ENCODE results near the gene SCGB2B2.
"Not testable (repeated sequence)": the region's sequence is repeated elsewhere in the genome, so short reads cannot be mapped to it uniquely, and the experiment has no call there.

Gene SCGB2B2

GRCh38 chr19:34669305-34669704 is 7.7 kb downstream of the SCGB2B2 start:
- Histone ChIP-seq H3K4me2 (ENCODE audit: low read length) (no peak overlapping the region), H3K9me2 (ENCODE audit: low read depth, low read length) (no peaks in the 10 kb centered on the region), H3K27me3 (ENCODE audit: insufficient read depth, low read length) (no peaks in the 10 kb centered on the region), H3K36me3 (ENCODE audit: insufficient read depth, low read length) (no peaks in the 10 kb centered on the region), H3K9me3 (ENCODE audit: low read length) (no peaks in the 10 kb centered on the region), H3K79me2 (ENCODE audit: insufficient read depth, low read length) (no peaks in the 10 kb centered on the region), H4K20me1 (ENCODE audit: insufficient read depth, low read length) (no peaks in the 10 kb centered on the region), H3K27ac (ENCODE audit: low read depth, low read length, poor library complexity, severe bottlenecking) (no peak overlapping the region), H3K4me3 (ENCODE audit: low read depth, low read length, poor library complexity, severe bottlenecking) (no peak overlapping the region), H3K4me1 (ENCODE audit: insufficient read depth, low read length, severe bottlenecking) (peaks cover 5% of the 10 kb centered on the region), H2AFZ (ENCODE audit: low read length) (no peak overlapping the region), H3F3A (ENCODE audit: insufficient read depth, low read length) (no peaks in the 10 kb centered on the region), H3K9ac (ENCODE audit: low read length) (no peak overlapping the region)
- no peak for TF ChIP-seq EZH2 (IDR thresholded peaks at IDR 0.05; ENCODE audit: borderline replicate concordance, low read length)
- TF ChIP-seq, protein P1, sequence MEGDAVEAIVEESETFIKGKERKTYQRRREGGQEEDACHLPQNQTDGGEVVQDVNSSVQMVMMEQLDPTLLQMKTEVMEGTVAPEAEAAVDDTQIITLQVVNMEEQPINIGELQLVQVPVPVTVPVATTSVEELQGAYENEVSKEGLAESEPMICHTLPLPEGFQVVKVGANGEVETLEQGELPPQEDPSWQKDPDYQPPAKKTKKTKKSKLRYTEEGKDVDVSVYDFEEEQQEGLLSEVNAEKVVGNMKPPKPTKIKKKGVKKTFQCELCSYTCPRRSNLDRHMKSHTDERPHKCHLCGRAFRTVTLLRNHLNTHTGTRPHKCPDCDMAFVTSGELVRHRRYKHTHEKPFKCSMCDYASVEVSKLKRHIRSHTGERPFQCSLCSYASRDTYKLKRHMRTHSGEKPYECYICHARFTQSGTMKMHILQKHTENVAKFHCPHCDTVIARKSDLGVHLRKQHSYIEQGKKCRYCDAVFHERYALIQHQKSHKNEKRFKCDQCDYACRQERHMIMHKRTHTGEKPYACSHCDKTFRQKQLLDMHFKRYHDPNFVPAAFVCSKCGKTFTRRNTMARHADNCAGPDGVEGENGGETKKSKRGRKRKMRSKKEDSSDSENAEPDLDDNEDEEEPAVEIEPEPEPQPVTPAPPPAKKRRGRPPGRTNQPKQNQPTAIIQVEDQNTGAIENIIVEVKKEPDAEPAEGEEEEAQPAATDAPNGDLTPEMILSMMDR (IDR thresholded peaks at IDR 0.05; ENCODE audit: low read length) = no peak

GRCh38 chr19:34668690-34669089 is 8.3 kb downstream of the SCGB2B2 start:
- not testable (repeated sequence) for H3K36me3 ChIP-seq (ENCODE audit: insufficient read depth, low read length); H3K79me2 ChIP-seq (ENCODE audit: insufficient read depth, low read length); H3K4me3 ChIP-seq (ENCODE audit: low read depth, low read length, poor library complexity, severe bottlenecking); H3K9me3 ChIP-seq (ENCODE audit: low read length); H3K9me2 ChIP-seq (ENCODE audit: low read depth, low read length); H3K4me1 ChIP-seq (ENCODE audit: insufficient read depth, low read length, severe bottlenecking); H4K20me1 ChIP-seq (ENCODE audit: insufficient read depth, low read length); H3F3A ChIP-seq (ENCODE audit: insufficient read depth, low read length); H3K9ac ChIP-seq (ENCODE audit: low read length); H3K27ac ChIP-seq (ENCODE audit: low read depth, low read length, poor library complexity, severe bottlenecking); H2AFZ ChIP-seq (ENCODE audit: low read length); H3K4me2 ChIP-seq (ENCODE audit: low read length); H3K27me3 ChIP-seq (ENCODE audit: insufficient read depth, low read length)

GRCh38 chr19:34668077-34668689 is 8.8 kb downstream of the SCGB2B2 start:
- not testable (repeated sequence) for H3K9me2 ChIP-seq (ENCODE audit: low read depth, low read length); H3K4me3 ChIP-seq (ENCODE audit: low read depth, low read length, poor library complexity, severe bottlenecking); H3K4me1 ChIP-seq (ENCODE audit: insufficient read depth, low read length, severe bottlenecking); H3K9me3 ChIP-seq (ENCODE audit: low read length); H3F3A ChIP-seq (ENCODE audit: insufficient read depth, low read length); H3K36me3 ChIP-seq (ENCODE audit: insufficient read depth, low read length); H3K79me2 ChIP-seq (ENCODE audit: insufficient read depth, low read length); H4K20me1 ChIP-seq (ENCODE audit: insufficient read depth, low read length); H3K4me2 ChIP-seq (ENCODE audit: low read length); H2AFZ ChIP-seq (ENCODE audit: low read length); H3K27me3 ChIP-seq (ENCODE audit: insufficient read depth, low read length); H3K27ac ChIP-seq (ENCODE audit: low read depth, low read length, poor library complexity, severe bottlenecking); H3K9ac ChIP-seq (ENCODE audit: low read length)

- Histone ChIP-seq H3K27me3 (ENCODE audit: insufficient read depth, low read length) (no peaks in the 10 kb centered on the region), H3K36me3 (ENCODE audit: insufficient read depth, low read length) (no peaks in the 10 kb centered on the region), H3K9ac (ENCODE audit: low read length) (no peak overlapping the region), H3K4me3 (ENCODE audit: low read depth, low read length, poor library complexity, severe bottlenecking) (no peak overlapping the region), H3K9me3 (ENCODE audit: low read length) (no peaks in the 10 kb centered on the region), H2AFZ (ENCODE audit: low read length) (no peak overlapping the region), H3K27ac (ENCODE audit: low read depth, low read length, poor library complexity, severe bottlenecking) (no peak overlapping the region), H3K9me2 (ENCODE audit: low read depth, low read length) (no peaks in the 10 kb centered on the region), H3F3A (ENCODE audit: insufficient read depth, low read length) (no peaks in the 10 kb centered on the region), H3K4me2 (ENCODE audit: low read length) (peak overlapping the region; percentile 41; the same call in 1 of the 2 replicates), H3K4me1 (ENCODE audit: insufficient read depth, low read length, severe bottlenecking) (peaks cover 5% of the 10 kb centered on the region), H3K79me2 (ENCODE audit: insufficient read depth, low read length) (no peaks in the 10 kb centered on the region), H4K20me1 (ENCODE audit: insufficient read depth, low read length) (no peaks in the 10 kb centered on the region)
- TF ChIP-seq, protein P1 (IDR thresholded peaks at IDR 0.05; ENCODE audit: low read length) = no peak
- no peak for TF ChIP-seq EZH2 (IDR thresholded peaks at IDR 0.05; ENCODE audit: borderline replicate concordance, low read length)
Observed at GRCh38 chr19:34667349-34668076, 9.4 kb downstream of the SCGB2B2 start.
